Colonic mucosa (tissue), 4 donors: ENCODE measurements around the gene PSMC3. TPM values are rescaled to one million over a fixed set of nuclear protein-coding genes. Genes with fewer than 3 reads are reported as not detected.

Experiments
- DNase-seq: peaks from one replicate; pipeline ENCODE4 v3.0.0-alpha.2; 2020
- H3K27ac ChIP-seq: fragments of 200-600 bp; one replicate; pipeline ENCODE4 v1.8.0; 2021
- H3K27me3 ChIP-seq: fragments of 200-600 bp; one replicate; pipeline ENCODE4 v1.8.0; 2021
- H3K36me3 ChIP-seq: fragments of 200-600 bp; one replicate; pipeline ENCODE4 v1.8.0; 2021
- H3K4me1 ChIP-seq: fragments of 200-600 bp; one replicate; pipeline ENCODE4 v1.8.0; 2021; ENCODE audit warnings: mild to moderate bottlenecking
- H3K4me3 ChIP-seq: fragments of 200-600 bp; one replicate; pipeline ENCODE4 v1.8.0; 2021
- H3K9ac ChIP-seq, 2 donors: one replicate each; pipeline ENCODE4 v1.7.0; 2013; ENCODE audit warnings: control low read depth in 2 of 2, low read depth in 2 of 2, low read length in 2 of 2
- H3K9me3 ChIP-seq: fragments of 200-600 bp; one replicate; pipeline ENCODE4 v1.8.0; 2021
- intact Hi-C: fragments of 100-400 bp; cut with DNase I; formaldehyde crosslinking; loops from one replicate; pipeline ENCODE4 v1.14.1; 2022
- total RNA-seq, 2 donors: library from RNA; stranded (reverse); fragmentation: NEBNext Ultra II Directional in 1 of 2; extraction: Animal tissue kit (Norgen Biotek cat#: 25700) in 1 of 2; gene quantifications; one replicate each; pipeline ENCODE4 v1.2.1, GENCODE V29; 2021
- TF ChIP-seq, protein P1 (sequence below): fragments of 200-600 bp; IDR thresholded peaks from one replicate; pipeline ENCODE4 v1.8.0; 2022; ENCODE audit warnings: antibody characterized with exemption, mild to moderate bottlenecking
- donor health status: healthy.
- donor health status: DM: no; HTN: no; CAD: no.
- donor health status: DM: no; HTN: no; CAD: no.

PSMC3 gene
- total RNA-seq, 2 donors from 2014 or later: 74.4 to 152 TPM

DNA sequence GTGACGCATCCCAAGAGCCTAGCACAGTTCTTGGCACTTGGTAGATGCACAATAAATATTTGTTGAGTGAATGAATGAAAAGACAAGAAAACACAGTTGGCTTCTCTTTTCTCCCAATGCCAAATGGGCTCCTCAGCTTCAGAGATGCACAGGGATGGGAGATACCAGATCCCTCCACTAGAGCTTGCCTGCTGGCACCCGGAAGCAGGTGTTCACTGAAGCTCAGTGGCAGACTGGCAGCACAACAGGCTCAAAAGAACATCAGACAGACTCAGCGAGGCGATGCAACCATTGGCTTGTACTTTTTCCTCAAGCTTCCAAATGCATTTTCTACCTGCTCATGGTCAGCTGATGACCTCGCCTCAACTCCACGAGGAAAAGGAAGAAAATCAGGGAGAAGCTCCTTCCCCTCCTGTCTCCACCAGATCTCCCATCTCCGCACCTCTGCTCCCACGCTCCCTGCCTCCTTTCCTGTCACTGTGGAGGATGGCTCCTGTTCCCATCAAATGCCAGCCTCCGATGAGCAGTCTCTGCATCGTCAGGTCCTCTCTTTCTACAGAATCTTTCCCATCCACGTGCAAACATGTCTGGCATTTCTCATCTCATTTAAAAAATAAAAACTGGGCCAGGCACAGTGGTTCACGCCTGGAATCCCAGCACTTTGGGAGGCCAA, 16.9 kb upstream of the PSMC3 start:
- H3K9ac ChIP-seq: no peak overlapping the region
- DNase-seq: no peak
- TF ChIP-seq, protein P1, sequence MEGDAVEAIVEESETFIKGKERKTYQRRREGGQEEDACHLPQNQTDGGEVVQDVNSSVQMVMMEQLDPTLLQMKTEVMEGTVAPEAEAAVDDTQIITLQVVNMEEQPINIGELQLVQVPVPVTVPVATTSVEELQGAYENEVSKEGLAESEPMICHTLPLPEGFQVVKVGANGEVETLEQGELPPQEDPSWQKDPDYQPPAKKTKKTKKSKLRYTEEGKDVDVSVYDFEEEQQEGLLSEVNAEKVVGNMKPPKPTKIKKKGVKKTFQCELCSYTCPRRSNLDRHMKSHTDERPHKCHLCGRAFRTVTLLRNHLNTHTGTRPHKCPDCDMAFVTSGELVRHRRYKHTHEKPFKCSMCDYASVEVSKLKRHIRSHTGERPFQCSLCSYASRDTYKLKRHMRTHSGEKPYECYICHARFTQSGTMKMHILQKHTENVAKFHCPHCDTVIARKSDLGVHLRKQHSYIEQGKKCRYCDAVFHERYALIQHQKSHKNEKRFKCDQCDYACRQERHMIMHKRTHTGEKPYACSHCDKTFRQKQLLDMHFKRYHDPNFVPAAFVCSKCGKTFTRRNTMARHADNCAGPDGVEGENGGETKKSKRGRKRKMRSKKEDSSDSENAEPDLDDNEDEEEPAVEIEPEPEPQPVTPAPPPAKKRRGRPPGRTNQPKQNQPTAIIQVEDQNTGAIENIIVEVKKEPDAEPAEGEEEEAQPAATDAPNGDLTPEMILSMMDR: no peak
- H3K4me3 ChIP-seq: no peak overlapping the region
- no peaks in the 10 kb centered on the region for H3K27me3 ChIP-seq
- H3K27ac ChIP-seq: no peak overlapping the region
- no peaks in the 10 kb centered on the region for H3K4me1 ChIP-seq
- H3K36me3 ChIP-seq: no peaks in the 10 kb centered on the region
- intact Hi-C loops: no loop called here
- no peaks in the 10 kb centered on the region for H3K9me3 ChIP-seq

GRCh38 chr11:47442514-47442913, 16.3 kb upstream of the PSMC3 start:
- DNase-seq: no peak
- H3K36me3 ChIP-seq: no peaks in the 10 kb centered on the region
- no peaks in the 10 kb centered on the region for H3K9me3 ChIP-seq
- no peaks in the 10 kb centered on the region for H3K4me1 ChIP-seq
- no peaks in the 10 kb centered on the region for H3K27me3 ChIP-seq
- intact Hi-C loops: no loop called here
- TF ChIP-seq, protein P1: no peak
- H3K9ac ChIP-seq: no peak overlapping the region
- no peak overlapping the region for H3K4me3 ChIP-seq
- no peak overlapping the region for H3K27ac ChIP-seq

DNA sequence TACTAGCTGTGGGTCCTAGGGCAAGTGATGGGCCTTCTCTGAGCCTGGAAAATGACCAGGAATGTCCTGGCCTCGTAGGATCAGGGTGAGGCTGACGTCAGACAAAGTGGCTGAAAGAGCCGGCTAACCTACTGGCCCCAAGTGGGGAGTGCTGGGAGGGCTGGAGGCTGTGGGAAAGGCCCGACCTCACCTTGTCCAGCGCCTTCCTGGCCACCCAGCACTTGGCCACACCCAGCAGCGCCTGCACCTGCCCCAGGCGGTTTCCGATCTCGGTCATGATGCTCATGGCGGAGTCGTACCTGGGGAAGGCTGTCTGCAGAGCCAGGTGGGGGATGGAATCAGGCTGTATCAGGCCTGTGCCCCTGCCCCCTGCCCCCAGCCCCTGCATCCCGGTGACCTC, 15.2 kb upstream of the PSMC3 start:
- no peak for DNase-seq
- TF ChIP-seq, protein P1: no peak
- H3K9ac ChIP-seq: no peak overlapping the region
- H3K36me3 ChIP-seq: no peaks in the 10 kb centered on the region
- intact Hi-C loops: no loop called here
- H3K4me3 ChIP-seq: no peak overlapping the region
- no peaks in the 10 kb centered on the region for H3K4me1 ChIP-seq
- H3K27ac ChIP-seq: no peak overlapping the region
- H3K9me3 ChIP-seq: no peaks in the 10 kb centered on the region
- no peaks in the 10 kb centered on the region for H3K27me3 ChIP-seq

DNA sequence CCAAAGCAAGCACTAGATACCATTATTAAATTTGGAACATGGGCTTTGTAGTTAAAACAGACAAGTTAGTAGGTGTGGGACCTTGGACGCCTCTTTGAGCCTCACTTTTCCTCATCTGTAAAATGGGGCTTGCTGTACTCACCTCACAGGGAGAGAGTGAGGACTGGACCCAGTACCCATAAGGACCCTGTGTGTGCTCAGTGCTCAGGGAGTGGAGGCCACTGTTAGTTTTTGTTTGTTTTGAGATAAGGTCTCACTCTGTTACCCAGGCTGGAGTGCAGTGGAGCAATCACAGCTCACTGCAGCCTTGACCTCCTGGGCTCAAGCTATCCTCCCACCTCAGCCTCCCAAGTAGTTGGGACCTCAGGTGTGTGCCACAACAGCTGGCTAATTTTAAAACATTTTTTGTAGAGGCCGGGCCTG, 13.8 kb upstream of the PSMC3 start:
- TF ChIP-seq, protein P1: no peak
- Histone ChIP-seq H3K4me1 (no peaks in the 10 kb centered on the region), H3K36me3 (no peaks in the 10 kb centered on the region), H3K9me3 (no peaks in the 10 kb centered on the region), H3K4me3 (no peak overlapping the region), H3K9ac (no peak overlapping the region), H3K27me3 (no peaks in the 10 kb centered on the region), H3K27ac (no peak overlapping the region)
- DNase-seq: no peak
- intact Hi-C loops: no loop called here

- no peaks in the 10 kb centered on the region for H3K9me3 ChIP-seq
- no peak overlapping the region for H3K4me3 ChIP-seq
- no peaks in the 10 kb centered on the region for H3K27me3 ChIP-seq
- DNase-seq: no peak
- no peaks in the 10 kb centered on the region for H3K36me3 ChIP-seq
- no peaks in the 10 kb centered on the region for H3K4me1 ChIP-seq
- H3K9ac ChIP-seq: no peak overlapping the region
- TF ChIP-seq, protein P1: no peak
- intact Hi-C loops: no loop called here
- no peak overlapping the region for H3K27ac ChIP-seq
Measured at GRCh38 chr11:47438721-47439120, 12.5 kb upstream of the PSMC3 start.
